A673 (cell line): ENCODE data around the gene LRRK1.

Experiments used
- EZH2 ChIP-seq: fragments of 200-600 bp; sonication (generic); IDR thresholded peaks from 2 replicates; pipeline ENCODE4 v1.6.1; 2017; ENCODE audit warnings: borderline replicate concordance, low read depth, mild to moderate bottlenecking, mixed read lengths, antibody characterized with exemption, low read length; ENCODE audit not compliant: poor library complexity, severe bottlenecking
- TF ChIP-seq, protein P1 (sequence below): fragments of 300-800, 200-600 bp; sonication (generic); conservative IDR thresholded peaks from 2 replicates; pipeline ENCODE4 v1.5.1; 2017; ENCODE audit warnings: low read depth, mild to moderate bottlenecking, antibody characterized with exemption, low read length, moderate library complexity, mixed read lengths

DNA sequence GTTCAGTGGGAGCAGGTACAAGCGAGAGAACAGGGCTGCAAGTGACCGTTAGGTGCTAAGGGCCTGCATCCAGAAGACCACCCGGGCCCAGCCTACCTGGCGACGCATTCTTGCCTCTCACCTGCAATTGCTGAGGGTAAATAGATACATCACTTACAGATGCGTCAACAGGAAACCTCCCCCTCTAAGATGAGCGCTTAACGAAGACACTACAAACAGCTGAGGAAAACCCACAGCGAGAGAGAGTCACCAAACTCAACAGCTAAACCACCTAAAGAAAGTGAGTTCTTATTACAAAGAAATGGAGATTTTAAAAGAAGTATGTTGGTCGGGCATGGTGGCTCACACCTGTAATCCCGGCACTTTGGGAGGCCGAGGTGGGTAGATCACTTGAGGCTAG is 174.8 kb downstream of the LRRK1 start:
- TF ChIP-seq, protein P1, sequence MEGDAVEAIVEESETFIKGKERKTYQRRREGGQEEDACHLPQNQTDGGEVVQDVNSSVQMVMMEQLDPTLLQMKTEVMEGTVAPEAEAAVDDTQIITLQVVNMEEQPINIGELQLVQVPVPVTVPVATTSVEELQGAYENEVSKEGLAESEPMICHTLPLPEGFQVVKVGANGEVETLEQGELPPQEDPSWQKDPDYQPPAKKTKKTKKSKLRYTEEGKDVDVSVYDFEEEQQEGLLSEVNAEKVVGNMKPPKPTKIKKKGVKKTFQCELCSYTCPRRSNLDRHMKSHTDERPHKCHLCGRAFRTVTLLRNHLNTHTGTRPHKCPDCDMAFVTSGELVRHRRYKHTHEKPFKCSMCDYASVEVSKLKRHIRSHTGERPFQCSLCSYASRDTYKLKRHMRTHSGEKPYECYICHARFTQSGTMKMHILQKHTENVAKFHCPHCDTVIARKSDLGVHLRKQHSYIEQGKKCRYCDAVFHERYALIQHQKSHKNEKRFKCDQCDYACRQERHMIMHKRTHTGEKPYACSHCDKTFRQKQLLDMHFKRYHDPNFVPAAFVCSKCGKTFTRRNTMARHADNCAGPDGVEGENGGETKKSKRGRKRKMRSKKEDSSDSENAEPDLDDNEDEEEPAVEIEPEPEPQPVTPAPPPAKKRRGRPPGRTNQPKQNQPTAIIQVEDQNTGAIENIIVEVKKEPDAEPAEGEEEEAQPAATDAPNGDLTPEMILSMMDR: no peak
- TF ChIP-seq EZH2: no peak
